ENCODE results near the gene NINJ1.

- TF ChIP-seq CTCF (IDR thresholded peaks at IDR 0.05) = no peak
- no peak for TF ChIP-seq POLR2A (IDR thresholded peaks at IDR 0.05)
Measured at GRCh38 chr9:93118863-93119702, 15.0 kb downstream of the NINJ1 start.

Data from lower leg skin (tissue), 3 donors.